C4-2B (cell line): ENCODE data around the gene ERBB4.

ENCODE experiments used
- ZFX ChIP-seq: fragments of 450-650 bp; IDR thresholded peaks from 2 replicates; pipeline ENCODE4 v1.6.1; 2017
- TF ChIP-seq, protein P1 (sequence below): fragments of 450-650 bp; conservative IDR thresholded peaks from 2 replicates; pipeline ENCODE4 v1.5.1; 2017; ENCODE audit warnings: mild to moderate bottlenecking

- TF ChIP-seq, protein P1, sequence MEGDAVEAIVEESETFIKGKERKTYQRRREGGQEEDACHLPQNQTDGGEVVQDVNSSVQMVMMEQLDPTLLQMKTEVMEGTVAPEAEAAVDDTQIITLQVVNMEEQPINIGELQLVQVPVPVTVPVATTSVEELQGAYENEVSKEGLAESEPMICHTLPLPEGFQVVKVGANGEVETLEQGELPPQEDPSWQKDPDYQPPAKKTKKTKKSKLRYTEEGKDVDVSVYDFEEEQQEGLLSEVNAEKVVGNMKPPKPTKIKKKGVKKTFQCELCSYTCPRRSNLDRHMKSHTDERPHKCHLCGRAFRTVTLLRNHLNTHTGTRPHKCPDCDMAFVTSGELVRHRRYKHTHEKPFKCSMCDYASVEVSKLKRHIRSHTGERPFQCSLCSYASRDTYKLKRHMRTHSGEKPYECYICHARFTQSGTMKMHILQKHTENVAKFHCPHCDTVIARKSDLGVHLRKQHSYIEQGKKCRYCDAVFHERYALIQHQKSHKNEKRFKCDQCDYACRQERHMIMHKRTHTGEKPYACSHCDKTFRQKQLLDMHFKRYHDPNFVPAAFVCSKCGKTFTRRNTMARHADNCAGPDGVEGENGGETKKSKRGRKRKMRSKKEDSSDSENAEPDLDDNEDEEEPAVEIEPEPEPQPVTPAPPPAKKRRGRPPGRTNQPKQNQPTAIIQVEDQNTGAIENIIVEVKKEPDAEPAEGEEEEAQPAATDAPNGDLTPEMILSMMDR = no peak
- TF ChIP-seq ZFX = no peak
Measured at GRCh38 chr2:212170382-212170781, 368.2 kb downstream of the ERBB4 start.
